GM21717 (cell line): Measurements from ENCODE around the gene VGLL4.
"Not testable (repeated sequence)": the region's sequence is repeated elsewhere in the genome, so short reads cannot be mapped to it uniquely, and the experiment has no call there.

Experiments
- ATAC-seq: cut with Tn5 transposase; IDR thresholded peaks from one replicate; pipeline ENCODE4 v1.9.1; 2021; ENCODE audit warnings: mild to moderate bottlenecking, moderate library complexity; ENCODE audit not compliant: unreplicated experiment

Gene VGLL4

DNA sequence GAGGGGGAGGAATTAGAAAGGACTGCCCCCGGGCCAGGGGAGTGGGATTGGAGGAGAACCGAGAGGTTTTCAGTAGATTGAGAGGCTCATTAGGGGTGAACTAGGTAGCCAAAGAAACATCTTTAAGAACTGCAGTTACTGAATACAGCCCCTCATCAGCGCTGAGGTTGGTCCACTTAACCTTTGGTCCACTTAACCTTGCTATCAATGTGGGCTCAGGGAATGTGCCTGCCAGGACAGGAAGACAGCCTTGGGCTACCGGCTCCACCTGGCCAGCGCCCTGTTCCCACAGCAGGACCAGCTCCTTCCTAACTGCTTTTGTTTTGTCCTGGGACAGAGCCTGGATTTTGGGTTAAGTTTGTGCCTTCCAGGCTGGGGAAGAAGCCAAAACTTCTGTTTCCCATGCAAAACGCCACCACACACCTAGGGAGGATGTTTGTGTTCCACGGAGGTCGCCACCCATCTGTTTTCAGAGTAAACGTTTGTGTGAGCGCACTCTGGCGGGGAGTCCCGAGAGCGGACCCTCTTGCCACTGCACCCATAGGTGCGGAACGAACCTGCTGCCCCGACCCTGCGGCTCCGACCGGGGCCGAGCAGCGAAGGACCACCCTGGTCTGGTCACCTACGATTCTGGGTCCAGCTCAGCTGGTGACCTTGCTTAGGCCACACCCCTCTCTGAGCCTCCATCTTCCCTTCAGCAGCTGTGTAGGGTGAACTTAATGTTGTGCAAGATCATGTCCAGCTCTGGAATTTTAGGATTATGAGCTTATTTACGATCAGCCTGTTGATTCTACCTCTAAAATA is 107.4 kb downstream of the VGLL4 start:
- ATAC-seq, result no peak

DNA sequence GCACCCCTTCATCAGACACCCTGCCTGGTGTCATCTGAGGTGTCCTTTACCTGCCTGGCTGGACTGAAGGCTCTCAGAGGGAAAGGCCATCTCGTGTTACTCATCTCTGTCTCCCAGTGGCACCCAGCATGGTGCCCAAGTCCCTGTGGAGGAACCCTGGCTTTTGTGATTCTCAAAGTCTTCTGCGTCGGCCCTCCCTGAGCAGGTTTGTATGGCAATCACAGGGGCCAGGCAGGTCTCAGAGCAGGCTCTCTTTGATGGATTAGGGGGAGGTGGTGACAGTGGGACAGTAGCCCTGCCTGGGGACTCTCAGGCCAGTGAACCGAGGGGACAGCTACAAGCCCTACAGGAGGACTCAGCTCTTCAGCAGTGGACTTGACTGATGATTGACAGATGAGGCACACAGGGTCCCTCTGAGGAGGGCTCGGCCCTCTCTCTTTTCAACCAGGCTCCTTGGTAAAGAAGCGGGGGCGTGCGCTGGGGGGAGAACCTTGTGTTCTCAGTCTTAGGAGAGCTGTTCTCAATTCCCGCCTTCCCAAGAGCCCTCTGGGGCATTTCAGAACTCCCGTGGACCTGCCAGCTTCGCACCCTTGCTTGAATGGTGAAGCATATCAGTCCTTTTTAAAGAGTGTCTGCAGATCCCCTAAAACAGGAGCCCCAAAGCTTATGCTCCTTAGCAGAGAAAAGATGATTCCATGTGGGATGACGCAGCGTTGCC is 108.3 kb downstream of the VGLL4 start:
- no peak for ATAC-seq

DNA sequence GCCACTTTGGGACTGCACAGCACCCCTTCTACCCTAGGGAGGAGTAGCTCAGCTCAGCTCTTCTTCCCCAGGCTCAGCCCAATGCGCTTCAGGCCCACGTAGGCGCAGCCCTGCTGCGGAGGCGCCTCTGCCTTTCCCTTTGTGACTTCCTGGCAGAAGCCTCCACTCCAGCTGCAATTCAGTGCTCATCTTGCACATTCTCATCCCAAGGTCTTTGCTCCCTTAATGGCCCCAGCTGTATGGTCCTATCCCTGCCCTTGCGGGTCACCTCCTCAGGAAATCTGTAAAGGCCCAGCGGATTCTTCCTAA is 109.0 kb downstream of the VGLL4 start:
- no peak for ATAC-seq

DNA sequence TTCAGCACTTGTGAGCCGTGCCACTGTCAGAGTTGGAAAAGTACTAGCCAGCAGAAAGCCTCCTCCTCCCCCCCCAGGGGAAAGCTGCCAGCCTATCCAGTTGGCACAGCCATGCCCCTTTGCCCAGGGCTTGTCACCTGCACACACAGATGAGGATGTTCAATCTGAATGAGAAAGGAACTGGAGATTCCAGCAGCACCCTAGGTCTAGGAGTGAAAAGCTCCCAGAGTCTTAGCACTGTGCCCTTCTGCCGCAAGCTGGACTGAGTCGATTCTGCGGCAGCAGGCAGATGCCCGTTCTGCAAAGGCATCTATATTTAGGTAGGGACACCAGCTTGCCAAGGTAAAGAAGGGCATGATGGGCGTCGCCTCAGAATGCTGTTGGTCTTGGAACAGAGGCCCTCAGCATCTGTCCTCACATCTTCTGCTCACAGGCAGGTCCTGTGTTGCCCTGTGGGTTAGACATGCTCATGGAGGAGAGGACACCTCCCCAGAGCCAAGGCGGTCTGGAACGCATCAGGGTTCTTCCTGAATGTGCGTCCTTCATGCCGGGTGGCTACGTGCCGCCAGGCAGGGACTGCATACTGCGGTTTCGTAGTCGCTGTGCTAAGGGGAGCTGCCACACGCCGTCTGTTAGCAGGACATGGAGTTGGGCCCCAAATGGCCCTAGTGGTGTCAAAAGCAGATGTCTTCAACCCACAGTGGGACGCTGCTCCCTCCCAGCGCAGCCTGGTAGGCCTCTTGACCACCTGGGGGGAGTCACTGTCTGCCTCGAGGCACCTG is 109.5 kb downstream of the VGLL4 start:
- ATAC-seq, result no peak

DNA sequence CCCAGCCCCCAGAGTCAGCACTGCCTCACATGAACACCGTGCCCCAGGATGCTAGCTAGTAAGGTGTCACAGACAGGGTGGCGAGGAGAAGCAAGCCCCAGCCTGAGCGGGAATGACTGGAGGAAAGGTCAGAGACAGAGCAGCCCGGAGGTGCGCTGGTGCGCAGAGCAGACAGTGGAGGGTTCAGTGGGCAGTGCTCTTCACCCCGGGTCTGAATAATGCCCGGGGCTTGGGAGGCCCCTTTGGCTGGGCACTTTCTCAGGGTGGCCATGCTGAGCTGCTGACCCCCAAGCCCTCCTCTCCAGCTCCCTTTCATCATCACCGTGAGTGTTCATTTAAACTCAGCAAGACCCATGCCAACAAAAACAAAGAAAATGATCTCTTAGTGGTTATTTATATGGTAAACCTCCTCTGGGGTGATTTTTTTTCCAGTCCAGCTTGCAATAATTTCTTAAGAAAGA is 110.8 kb downstream of the VGLL4 start:
- no peak for ATAC-seq

DNA sequence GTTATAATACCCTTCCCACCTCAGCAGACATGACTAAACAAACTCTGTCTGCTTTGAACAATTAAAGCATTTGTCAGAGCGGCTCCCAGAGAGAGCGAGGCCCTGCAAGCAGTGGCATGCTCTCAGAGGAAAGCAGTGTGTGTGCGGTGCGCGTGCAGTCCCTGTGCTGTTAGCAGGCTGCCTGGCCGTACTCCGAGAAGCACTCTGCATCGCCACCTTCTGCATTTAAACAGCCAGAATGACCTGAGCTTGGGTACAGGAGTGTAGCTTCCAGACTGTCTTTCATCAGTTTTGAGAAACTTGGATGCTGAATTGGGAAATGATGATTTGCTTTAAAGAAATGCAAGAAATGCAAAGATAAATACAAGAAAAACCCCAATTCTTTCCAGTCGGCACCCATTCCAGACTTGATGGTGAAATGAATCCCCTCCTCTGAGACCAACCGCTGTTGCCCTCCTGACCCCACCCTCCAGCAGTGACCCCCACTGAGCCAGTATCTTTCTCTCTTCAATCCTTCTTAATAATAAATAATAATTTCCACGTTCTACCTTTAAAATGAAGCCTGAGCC is 113.5 kb downstream of the VGLL4 start:
- ATAC-seq, result no peak

DNA sequence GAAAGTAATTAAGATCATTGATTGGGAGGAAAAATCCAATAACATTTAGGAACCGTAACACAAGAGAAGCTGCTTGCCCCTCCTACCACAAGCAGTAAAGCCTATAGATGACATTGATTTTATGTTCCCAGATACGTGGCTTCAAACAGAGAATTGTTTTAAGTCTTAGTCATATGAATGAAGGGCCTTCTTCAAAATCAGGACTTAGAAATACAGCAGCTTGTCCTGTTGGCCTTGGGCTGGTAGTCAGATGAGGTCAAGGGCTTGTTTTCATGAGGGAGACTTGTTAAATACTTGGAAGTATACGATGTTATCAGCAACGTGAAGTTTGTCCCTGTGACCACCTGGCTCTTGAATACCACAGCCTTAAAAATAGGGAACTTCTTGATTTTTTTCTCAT is 114.4 kb downstream of the VGLL4 start:
- ATAC-seq, result no peak

DNA sequence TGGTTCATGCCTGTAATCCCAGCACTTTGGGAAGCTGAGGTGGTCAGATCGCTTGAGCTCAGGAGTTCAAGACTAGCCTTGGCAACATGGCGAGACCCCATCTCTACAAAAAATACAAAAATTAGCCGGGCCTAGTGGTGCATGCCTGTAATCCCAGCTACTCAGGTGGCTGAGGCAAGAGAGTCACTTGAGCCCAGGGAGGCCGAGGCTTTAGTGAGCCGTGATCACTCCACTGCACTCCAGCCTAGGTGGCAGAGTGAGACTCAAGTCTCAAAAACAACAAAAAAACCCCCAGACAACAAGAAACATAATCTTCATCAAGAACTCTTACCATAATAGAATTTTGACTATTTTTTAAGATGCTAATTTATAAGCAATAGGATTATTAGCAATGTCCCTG is 117.6 kb downstream of the VGLL4 start:
- ATAC-seq, result not testable (repeated sequence)

DNA sequence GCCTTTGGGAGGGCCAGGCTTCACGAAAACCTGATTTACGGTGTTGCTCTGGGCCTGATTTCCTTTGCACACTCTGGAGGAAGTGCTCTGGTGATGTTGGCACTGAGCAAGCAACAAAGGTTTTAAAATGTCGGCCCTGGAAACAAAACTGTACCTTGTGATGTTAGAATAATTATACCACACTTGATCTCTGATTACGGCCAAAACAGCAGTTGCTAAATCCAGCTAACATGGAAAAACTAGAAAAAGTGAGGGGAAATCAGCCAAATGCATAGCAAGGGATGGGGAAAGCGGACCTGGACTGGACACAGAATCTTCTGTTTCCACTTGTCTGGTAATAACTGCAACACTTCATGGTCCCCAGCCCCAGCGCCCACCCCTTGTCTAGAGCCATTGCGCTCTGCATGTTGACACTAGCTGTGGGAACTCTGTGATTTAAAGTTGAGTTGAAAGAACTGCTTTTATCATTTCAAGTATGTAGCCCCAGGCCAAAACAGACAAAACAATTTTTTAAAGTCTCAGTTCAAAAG is 120.1 kb downstream of the VGLL4 start:
- no peak for ATAC-seq

DNA sequence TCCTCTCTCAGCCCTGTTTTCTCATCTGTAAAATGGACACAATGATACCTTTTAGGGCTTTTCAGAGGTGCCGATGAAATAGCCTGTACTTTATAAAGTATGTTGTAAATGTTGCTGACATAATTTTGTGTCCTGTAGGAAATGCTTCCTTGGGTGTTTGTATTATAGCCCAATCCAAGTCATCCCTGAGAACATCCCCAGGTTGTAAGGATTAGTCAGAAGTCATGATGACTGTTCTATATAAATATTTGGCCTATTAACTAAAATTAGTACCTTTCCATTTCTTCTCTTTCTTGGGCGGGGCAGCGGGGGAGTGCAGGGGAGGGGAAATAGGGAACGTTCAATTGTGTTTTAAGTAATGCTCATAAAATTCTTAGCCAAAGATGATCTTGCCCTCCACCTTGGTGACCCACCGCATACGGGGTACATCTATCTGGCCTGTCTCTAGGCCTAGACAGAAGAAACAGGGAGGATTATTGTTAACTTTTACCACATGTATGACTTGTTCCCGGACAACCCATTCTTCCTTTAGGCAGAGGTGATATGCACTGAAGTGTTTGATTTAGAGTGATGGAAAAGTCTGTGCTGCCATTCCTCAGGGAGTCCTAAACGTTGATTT is 120.7 kb downstream of the VGLL4 start:
- no peak for ATAC-seq

DNA sequence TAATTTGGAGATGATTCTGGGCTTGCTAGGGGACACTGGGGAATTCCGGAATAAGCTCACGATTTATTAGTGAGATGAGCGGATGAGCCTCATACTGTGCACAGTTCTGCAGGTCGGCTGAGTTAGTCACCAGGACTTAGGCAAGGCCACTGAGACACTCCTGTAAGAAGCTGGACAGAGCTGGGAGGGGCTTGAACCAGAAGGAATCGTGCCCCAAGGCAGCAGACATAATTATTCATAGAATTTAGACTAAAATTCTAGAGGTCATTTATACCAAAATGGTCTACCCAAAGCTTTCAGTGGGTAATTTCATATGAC is 121.4 kb downstream of the VGLL4 start:
- ATAC-seq, result no peak

DNA sequence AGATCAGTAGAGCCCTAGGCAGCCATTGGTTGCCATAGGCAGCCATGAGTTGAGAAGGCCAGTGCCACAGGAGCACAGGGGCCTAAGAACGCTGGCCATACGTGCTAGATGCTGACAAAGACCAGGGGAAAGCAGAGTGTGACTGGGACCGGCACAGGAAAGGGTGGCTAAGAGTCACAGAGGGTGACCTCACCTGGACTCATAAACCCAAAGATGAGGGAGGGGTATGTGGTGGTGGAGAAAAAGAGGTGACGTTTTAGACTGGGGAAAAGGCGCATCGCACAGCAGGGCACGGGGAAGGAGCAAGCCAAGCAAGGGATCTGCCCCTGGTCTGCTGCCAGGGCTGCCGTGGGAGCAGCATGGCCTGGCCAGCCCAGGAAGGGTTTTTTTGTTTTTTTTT is 122.5 kb downstream of the VGLL4 start:
- ATAC-seq, result no peak

DNA sequence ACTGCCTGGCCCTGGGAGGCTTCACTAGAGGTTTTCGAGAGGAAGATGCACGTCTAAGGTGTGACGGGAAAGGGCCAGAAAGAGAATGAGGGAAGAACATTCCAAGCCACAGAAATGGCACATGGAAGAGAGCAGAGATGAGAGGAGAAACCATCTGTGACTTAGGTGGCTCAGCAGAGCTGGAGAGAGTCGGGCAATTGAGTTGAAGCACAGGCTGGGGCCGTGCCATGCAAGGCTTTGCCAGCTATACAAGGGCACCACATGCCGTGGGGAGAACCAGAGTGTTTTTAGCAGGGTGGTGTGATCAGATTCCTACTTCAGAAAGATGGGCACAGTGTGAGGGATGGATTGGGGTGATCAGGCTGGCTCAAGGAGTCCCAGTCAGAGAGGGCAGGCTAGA is 126.1 kb downstream of the VGLL4 start:
- ATAC-seq, result no peak

DNA sequence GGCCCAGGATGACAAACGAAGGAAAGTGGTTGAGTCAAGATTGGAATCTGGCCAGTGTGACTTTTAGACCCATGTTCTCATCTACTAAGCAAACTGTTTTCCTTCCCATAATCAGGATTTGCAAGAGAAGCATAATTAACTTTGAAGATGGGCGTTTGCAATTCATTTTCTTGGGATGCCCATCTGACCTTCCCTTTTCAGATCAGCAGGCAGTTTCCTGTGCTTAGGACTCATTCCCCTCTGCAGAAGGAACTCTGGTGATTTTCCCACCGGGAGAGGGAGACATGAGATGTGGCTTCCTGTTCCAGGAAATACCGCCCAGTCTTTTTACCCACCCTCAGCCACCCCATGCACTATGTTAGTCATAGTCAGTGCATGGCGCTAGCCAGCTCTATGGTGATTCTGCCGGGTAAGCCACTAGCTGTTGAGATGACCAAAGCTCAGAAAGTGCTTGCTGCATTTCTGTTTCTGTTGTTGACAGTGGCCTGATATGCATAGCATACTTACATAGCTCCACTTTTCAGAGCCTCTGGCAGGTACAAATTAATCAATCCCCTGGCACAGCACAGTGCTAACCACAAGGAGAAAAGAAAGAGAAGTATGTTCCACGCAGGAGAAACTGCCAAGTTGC is 129.4 kb downstream of the VGLL4 start:
- ATAC-seq, result no peak

DNA sequence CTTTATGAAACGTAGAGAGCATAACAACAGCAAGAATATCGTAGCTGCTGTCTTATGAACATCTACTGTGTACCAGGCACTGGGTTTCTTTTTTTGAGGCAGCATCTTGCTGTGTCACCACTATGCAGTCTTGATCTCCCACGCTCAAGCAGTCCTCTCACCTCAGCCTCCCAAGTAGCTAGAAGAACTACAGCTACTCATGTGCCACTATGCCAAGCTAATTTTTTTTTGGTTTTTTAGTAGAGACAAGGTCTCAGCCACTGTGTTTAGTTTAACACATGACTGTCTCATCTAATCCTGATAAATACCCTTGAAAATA is 129.9 kb downstream of the VGLL4 start:
- no peak for ATAC-seq

DNA sequence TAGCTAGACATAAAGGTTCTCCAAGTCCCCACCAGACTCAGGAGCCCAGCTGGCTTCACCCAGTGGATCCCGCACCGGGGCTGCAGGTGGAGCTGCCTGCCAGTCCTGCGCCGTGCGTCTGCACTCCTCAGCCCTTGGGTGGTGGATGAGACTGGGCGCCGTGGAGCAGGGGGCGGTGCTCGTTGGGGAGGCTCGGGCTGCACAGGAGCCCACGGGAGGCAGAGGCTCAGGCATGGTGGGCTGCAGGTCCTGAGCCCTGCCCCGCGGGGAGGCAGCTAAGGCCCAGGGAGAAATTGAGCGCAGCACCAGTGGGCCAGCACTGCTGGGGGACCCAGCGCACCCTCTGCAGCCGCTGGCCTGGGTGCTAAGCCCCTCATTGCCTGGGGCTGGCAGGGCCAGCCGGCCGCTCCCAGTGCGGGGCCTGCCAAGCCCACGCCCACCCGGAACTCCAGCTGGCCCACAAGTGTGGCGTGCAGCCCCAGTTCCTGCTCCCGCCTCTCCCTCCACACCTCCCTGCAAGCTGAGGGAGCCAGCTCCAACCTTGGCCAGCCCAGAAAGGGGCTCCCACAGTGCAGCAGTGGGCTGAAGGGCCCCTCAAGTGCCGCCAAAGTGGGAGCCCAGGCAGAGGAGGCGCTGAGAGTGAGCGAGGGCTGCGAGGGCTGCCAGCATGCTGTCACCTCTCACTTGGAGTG is 130.4 kb downstream of the VGLL4 start:
- not testable (repeated sequence) for ATAC-seq

DNA sequence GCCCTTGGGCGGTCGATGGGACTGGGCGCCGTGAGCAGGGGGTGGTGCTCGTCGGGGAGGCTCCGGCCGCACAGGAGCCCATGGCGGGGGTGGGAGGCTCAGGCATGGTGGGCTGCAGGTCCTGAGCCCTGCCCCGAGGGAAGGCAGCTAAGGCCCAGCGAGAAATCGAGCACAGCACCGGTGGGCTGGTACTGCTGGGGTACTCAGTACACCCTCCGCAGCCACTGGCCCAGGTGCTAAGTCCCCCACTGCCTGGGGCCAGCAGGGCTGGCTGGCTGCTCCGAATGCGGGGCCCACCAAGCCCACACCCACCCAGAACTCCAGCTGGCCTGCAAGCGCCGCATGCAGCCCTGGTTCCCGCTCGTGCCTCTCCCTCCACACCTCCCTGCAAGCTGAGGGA is 132.1 kb downstream of the VGLL4 start:
- ATAC-seq, result not testable (repeated sequence)

DNA sequence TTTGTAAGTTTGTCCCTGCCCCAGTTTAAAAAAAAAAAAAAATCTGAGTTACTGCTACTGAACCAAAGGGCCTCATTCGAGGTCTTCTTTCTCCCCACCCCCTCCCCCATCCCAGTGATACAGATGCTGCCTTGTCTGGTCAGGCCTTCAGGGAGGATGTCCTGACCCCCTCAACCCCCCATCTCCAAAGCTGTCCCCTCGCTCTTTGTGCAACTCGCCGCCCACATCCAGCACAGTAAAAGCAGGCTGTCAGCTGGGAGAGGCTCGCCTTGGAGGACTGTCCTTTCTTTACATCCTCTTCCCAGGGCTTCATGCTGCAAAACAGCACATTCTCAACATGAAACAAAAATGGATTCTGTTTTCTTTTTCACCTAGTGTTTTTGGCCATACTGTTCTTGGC is 133.4 kb downstream of the VGLL4 start:
- ATAC-seq, result no peak

DNA sequence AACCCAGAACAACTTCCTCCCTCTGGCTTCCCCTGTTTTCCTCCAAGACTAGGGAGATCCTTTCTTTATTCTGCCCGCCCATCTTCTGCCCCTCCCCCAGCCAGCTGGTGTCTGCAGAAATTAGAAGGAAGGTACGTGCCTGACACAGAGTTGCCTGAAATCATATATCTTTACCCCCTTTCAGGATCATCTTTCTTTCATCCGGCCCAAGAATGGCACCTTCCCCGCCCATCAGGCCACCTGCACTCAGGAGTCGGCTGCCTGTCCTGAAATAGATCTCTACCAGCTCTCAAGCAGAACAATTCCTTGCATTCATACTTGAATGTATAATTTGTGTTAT is 133.7 kb downstream of the VGLL4 start:
- ATAC-seq, result no peak
